Activated T-cell treated with anti-CD3 and anti-CD28 coated beads, Interleukin-2, amount 50 U/mL, for 24 hours (primary cell): Measurements from ENCODE around the gene DUSP19.
"Not testable (repeated sequence)": the region's sequence is repeated elsewhere in the genome, so short reads cannot be mapped to it uniquely, and the experiment has no call there.

ENCODE experiments used
- DNase-seq: peaks from one replicate; pipeline ENCODE4 v3.0.0-alpha.2; 2020
- H3K27ac Mint-ChIP-seq: 2 replicates; pipeline ENCODE4 v1.8.0; 2020; ENCODE audit warnings: mild to moderate bottlenecking, mixed read lengths
- H3K27me3 Mint-ChIP-seq: 2 replicates; pipeline ENCODE4 v1.8.0; 2020; ENCODE audit warnings: mixed read lengths
- H3K36me3 Mint-ChIP-seq: 2 replicates; pipeline ENCODE4 v1.8.0; 2020; ENCODE audit warnings: low read depth, mixed read lengths
- H3K4me1 Mint-ChIP-seq: 2 replicates; pipeline ENCODE4 v1.8.0; 2020; ENCODE audit warnings: low read depth, mixed read lengths
- H3K4me3 Mint-ChIP-seq: 2 replicates; pipeline ENCODE4 v1.8.0; 2020; ENCODE audit warnings: mild to moderate bottlenecking, moderate library complexity, mixed read lengths
- H3K9me3 Mint-ChIP-seq: 2 replicates; pipeline ENCODE4 v1.8.0; 2020; ENCODE audit warnings: mixed read lengths

The DUSP19 gene

DNA sequence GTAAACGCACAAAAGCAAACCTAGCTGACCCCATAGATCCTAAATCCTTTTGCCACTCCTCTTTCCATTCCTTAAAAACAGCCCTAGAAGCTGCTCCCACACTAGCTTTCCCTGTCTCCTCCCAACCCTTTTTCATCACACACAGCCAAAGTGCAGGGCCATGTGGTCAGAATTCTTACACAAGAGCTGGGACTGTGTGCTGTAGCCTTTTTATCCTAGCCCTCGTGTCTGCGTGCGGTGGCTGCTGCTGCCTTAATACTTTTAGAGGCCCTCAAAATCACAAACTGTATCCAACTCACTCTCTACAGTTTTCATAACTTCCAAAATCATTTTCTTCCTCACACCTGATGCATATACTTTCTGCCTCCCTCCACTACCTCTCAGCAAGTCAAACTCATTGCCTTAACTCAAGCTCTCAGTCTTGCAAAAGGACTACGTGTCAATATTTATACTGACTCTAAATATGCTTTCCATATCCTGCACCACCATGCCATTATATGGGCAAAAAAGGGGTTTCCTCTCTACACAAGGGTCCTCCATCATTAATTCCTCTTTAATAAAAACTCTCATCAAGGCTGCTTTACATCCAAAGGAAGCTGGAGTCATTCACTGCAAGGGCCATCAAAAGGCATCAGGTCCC, 30.9 kb upstream of the DUSP19 start:
- not testable (repeated sequence) for H3K27ac Mint-ChIP-seq, H3K4me1 Mint-ChIP-seq, H3K36me3 Mint-ChIP-seq, DNase-seq, H3K9me3 Mint-ChIP-seq, H3K4me3 Mint-ChIP-seq
- H3K27me3 Mint-ChIP-seq = peaks cover 47% of the 10 kb centered on the region

DNA sequence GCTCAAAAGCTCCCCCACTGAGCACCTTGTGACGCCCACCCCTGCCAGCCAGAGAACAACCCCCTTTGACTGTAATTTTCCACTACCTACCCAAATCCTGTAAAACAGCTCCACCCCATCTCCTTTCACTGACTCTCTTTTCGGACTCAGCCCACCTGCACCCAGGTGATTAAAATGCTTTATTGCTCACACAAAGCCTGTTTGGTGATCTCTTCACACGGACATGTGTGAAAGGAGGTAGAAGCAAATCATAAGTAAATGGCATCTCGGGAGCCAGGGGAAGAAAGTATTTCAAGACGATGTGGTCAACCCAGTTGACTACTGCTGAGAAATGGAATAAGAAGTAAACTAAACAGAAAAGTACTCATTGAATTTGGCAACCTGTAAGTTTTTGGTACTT, 29.1 kb upstream of the DUSP19 start:
- Mint-ChIP-seq H3K4me3 (no peak overlapping the region), H3K27ac (no peak overlapping the region), H3K27me3 (peaks cover 50% of the 10 kb centered on the region)

DNA sequence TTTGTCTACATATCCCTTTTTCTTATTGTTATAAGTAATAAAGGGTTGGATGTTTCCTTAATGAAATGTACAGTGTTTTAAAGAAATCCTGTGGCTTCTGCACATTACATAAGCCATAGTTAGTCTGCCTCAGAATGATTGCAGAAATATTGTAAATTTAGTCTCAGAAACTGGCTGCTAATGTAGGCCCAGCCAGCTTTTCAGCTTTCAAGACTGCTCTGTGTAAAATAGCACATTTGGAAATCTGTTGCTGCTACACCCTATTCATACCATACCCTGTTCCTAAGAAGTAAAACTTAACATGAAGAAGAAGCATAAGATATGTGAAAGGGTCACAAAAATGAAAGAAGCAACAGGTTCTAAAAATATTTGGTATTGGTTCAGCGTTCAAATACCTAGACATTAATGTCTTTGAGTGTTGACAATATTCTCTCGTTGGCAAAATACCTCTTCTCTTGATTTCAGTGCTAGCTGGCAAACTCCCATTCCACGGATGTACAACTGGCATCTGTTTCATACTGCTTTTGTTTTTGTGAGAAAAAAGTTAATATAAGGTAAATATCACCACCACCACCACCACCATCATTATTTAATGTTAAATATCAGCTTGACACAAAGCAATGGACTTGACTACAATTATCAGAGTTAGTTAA, 21.1 kb upstream of the DUSP19 start:
- no peak overlapping the region for H3K4me3 Mint-ChIP-seq
- H3K4me1 Mint-ChIP-seq = peaks cover 5% of the 10 kb centered on the region
- peaks cover 54% of the 10 kb centered on the region for H3K27me3 Mint-ChIP-seq
- no peaks in the 10 kb centered on the region for H3K9me3 Mint-ChIP-seq
- no peak for DNase-seq
- H3K36me3 Mint-ChIP-seq = no peaks in the 10 kb centered on the region
- H3K27ac Mint-ChIP-seq = no peak overlapping the region

More for the DNA sequence above, 29.1 kb upstream of the DUSP19 start:
- Mint-ChIP-seq H3K4me1 (no peaks in the 10 kb centered on the region), H3K36me3 (no peaks in the 10 kb centered on the region), H3K9me3 (no peaks in the 10 kb centered on the region)
- no peak for DNase-seq

DNA sequence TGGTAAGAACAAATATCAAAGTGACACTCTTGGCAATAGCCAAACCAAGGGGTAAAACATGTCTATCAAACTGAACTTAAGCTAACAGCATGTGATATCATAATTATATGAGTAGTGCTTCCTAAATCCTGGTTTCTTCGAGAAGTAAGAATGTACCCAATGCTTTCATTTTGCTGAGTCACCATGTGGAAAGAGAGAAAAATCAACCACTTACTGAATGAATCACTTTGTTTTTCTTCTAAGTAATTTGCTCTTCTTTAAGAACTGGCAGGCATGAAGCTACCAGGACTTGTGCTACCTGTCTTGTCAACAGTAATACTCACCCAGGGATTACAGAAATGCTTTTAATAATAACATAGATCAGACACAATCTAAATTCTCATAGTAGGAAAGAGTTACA, 19.0 kb upstream of the DUSP19 start:
- no peaks in the 10 kb centered on the region for H3K9me3 Mint-ChIP-seq
- H3K36me3 Mint-ChIP-seq = no peaks in the 10 kb centered on the region
- peaks cover 49% of the 10 kb centered on the region for H3K27me3 Mint-ChIP-seq
- no peak overlapping the region for H3K4me3 Mint-ChIP-seq
- no peak overlapping the region for H3K27ac Mint-ChIP-seq
- no peak for DNase-seq
- H3K4me1 Mint-ChIP-seq = peaks cover 5% of the 10 kb centered on the region

DNA sequence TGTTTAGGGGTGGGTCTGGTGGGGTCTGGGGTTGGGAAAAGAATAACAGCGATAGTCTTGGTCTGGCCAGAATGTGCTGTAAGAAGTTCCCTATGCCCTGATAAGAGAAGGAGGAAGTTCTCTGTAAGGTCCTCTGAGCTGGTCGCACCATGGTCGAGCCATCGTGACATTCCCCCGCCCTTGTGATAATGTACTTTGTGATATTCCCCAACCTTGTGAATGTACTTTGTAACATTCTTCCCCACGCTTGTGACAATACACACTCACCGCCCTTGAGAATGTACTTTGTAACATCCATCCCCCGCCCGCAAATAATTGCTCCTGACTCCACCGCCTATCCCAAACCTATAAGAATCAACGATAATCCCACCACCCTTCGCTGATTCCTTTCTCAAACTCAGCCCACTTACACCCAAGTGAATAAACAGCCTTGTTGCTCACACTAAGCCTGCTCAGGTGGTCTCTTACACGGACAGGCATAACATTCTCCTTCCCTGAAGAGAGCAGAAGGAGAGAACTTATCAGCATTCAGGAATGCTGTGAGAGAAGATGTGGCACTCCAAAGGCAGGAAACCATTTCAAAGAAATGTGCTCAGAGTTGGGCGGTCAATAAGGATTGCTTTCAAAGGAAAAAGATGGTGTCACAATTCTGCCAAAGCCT, 17.8 kb upstream of the DUSP19 start:
- H3K36me3 Mint-ChIP-seq = no peaks in the 10 kb centered on the region
- peaks cover 5% of the 10 kb centered on the region for H3K4me1 Mint-ChIP-seq
- H3K27me3 Mint-ChIP-seq = peaks cover 50% of the 10 kb centered on the region
- DNase-seq = no peak
- no peak overlapping the region for H3K4me3 Mint-ChIP-seq
- no peaks in the 10 kb centered on the region for H3K9me3 Mint-ChIP-seq
- H3K27ac Mint-ChIP-seq = no peak overlapping the region

DNA sequence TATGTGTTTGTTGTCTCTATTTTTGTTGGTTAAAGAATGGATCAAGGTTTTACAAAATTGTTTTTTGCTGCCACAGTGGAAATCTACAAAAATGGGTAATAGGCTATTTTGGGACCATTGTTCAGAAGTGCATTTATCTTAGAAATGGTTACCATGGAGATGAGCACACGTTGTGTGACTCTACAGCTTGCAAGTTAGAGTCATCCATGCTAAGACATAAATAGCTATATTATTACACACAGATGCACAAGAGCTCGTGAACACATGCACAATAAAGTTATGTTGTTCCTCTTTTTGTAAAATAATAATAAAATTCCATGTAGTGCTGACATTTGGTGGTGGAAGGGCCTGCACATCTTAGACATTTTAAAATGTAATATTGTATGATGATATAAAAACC, 15.5 kb upstream of the DUSP19 start:
- no peak overlapping the region for H3K4me3 Mint-ChIP-seq
- no peak for DNase-seq
- no peak overlapping the region for H3K27ac Mint-ChIP-seq
- H3K4me1 Mint-ChIP-seq = peaks cover 5% of the 10 kb centered on the region
- H3K36me3 Mint-ChIP-seq = no peaks in the 10 kb centered on the region
- no peaks in the 10 kb centered on the region for H3K9me3 Mint-ChIP-seq
- H3K27me3 Mint-ChIP-seq = peaks cover 45% of the 10 kb centered on the region

DNA sequence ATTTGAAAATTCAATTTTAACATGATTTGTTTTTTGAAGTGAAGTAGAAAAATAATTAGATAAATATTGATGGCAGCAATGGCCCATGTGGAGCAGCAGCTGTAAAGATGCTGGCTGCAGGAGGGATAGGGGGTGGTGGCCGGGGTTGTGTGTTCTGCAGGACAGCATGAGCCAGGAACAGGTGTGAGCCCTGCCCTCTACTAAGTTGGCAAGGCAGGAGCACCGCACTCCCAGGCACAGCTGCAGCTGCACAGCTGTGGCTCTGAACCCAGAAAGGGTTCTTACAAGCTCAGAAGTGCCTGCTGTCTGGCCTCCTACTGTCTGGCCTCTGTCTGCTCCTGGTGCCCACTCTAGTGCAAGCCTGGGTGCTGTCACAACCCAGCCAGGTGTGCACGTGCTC, 10.0 kb upstream of the DUSP19 start:
- Mint-ChIP-seq H3K36me3 (no peaks in the 10 kb centered on the region), H3K9me3 (no peaks in the 10 kb centered on the region), H3K4me1 (no peaks in the 10 kb centered on the region), H3K27ac (no peak overlapping the region), H3K4me3 (no peak overlapping the region), H3K27me3 (peaks cover 40% of the 10 kb centered on the region)
- no peak for DNase-seq

DNA sequence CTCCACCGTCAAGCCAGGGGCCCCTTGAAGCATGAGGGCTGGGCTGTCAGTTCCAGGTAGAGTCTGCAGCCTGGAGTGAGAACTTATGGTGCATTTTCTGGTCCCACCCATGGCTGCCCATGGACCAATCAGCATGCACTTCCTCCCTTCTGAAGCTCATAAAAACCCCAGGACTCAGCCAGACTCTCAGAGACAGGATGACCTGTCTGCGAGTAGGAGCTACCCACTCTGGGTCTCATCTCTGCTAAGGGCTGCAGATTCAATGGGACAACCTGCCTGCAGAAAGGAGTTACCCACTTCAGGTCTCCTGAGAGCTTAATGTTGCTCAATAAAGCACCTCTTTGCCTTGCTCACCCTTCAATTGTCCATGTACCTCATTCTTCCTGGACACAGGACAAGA, 9.4 kb upstream of the DUSP19 start:
- DNase-seq = no peak
- Mint-ChIP-seq H3K27ac (no peak overlapping the region), H3K4me1 (no peaks in the 10 kb centered on the region), H3K36me3 (no peaks in the 10 kb centered on the region), H3K27me3 (peaks cover 37% of the 10 kb centered on the region), H3K4me3 (no peak overlapping the region), H3K9me3 (no peaks in the 10 kb centered on the region)

DNA sequence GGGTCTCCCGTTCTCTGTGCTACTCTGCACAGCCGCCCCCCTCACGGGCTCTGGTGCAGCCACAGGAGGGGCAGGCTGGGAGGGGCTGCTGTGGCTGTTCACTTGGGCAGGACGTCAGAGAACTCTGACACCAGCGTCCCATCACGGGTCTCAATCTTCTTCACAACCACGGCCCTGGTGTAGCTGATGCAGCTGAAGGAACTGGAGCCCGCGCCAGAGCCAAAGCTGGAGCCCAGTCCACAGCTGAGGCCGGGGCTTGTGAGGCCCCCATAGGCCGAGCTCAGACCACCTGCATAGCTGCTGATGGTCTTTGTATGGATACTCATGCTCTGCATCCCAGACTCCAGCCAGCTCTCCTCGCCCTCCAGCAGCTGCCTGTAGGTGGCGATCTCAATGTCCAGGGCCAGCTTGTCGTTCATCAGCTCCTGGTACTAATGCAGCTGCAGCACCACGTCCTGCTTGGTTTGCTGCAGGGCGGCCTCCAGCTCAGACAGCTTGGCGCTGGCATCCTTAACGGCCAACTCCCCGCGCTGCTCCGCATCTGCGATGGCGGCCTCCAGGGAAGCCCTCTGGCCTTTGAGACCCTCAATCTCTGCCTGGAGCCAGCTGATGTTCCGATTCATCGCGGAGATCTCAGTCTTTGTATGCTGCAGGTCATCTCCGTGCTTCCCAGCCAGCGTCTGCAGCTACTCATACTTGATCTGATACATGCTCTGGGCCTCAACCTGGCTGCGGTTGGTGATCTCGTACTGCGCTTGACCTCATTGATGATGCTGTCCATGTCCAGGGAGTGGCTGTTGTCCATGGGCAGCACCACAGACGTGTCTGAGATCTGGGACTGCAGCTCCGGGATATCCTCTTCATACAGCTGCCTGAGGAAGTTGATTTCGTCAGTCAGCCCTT, 7.4 kb upstream of the DUSP19 start:
- Mint-ChIP-seq H3K36me3 (no peaks in the 10 kb centered on the region), H3K4me1 (no peaks in the 10 kb centered on the region), H3K27me3 (peaks cover 28% of the 10 kb centered on the region), H3K27ac (no peak overlapping the region), H3K9me3 (no peaks in the 10 kb centered on the region), H3K4me3 (no peak overlapping the region)
- DNase-seq = no peak

DNA sequence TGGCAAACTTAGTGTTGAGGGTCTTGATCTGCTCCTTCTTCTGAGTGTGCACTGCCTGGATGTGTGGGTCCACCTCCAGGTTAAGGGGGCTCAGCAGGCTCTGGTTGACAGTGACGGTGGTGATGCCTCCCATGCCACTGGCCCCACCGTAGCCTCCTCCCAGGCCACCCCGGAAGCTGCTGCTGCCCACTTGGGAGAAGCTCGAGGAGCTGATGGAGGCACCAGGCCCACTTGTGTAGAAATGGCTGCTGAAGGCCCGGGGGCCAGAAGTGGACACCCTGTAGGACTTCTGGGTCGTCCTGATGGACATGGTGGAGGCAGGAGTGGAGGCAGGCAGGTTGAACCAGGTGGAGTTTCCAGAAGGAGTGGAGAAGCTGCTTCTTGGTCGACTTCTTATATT, 6.4 kb upstream of the DUSP19 start:
- DNase-seq = no peak
- Mint-ChIP-seq H3K4me3 (no peak overlapping the region), H3K9me3 (no peaks in the 10 kb centered on the region), H3K27ac (no peak overlapping the region), H3K4me1 (no peaks in the 10 kb centered on the region), H3K27me3 (peaks cover 23% of the 10 kb centered on the region), H3K36me3 (no peaks in the 10 kb centered on the region)

DNA sequence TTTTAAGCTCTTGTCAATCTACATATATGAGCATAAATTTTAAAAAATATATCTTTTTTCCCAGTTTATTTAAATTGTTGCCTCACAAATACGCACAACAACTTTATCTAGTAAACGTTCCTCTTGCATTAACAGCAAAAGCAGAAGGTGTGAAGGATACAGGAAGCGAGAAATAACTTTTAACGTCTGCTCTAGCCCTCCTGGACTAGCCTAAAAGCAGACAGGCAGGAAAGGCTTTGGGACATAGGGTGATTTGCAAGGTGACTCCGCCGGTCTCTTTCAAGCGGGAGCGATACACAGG, 434 bp upstream of the DUSP19 start:
- Mint-ChIP-seq H3K4me1 (peaks cover 17% of the 10 kb centered on the region), H3K27ac (peak overlapping the region; percentile 62), H3K27me3 (peaks cover 4% of the 10 kb centered on the region), H3K4me3 (peak overlapping the region; percentile 87), H3K36me3 (peaks cover 2% of the 10 kb centered on the region), H3K9me3 (no peaks in the 10 kb centered on the region)
- no peak for DNase-seq

DNA sequence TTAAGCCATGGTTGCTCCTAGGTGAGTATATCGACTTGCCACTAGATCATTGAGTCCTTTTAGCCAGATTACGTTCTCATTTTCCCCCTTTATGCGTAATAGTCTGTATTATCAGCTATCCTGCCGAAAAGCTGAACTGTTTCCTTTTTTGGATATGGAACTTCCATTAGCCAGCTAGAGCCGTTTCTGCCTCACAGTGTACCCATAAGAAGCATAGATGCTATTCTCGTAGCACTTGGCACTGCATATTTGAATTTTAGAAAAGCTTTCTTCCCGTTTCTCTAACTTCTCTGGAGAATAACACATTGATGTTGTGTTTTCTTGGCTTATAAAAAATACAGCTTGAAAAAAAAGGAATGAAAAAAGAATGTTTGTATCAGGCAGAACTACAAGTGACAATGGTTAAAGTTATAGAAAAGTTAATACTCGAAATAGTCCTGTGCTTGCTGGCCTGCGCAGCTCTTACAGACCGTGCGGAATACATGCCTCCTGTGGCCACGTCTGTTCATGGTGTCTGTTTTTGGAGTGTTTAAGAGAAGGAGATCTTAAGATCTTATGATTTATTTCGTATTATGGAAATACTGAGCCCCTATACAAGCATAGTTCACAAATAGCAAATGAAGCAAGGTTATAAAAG, 710 bp downstream of the DUSP19 start:
- no peak for DNase-seq
- H3K27me3 Mint-ChIP-seq = peaks cover 4% of the 10 kb centered on the region
- H3K9me3 Mint-ChIP-seq = no peaks in the 10 kb centered on the region
- H3K36me3 Mint-ChIP-seq = peaks cover 2% of the 10 kb centered on the region
- peak overlapping the region; percentile 62 for H3K27ac Mint-ChIP-seq
- H3K4me3 Mint-ChIP-seq = peak overlapping the region; percentile 87
- peaks cover 17% of the 10 kb centered on the region for H3K4me1 Mint-ChIP-seq

DNA sequence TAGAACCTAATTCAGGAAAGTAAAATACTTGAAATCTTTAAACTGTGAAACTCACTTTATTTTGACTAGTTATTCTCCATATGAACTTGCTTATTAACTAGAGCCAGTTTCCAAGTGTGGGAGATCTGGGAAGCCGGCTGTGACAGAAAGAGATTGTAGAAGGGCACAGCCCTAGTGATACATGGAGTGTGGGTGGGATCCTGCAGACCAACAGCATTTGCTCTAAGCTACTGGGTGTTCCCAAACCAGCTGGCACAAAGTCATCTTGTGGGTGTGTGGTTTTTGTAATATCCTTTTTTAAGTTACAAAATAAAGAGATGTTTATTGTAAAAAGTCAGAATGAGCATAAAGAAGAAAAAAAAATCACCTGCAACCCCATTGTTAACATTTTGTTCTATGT, 3.4 kb downstream of the DUSP19 start:
- Mint-ChIP-seq H3K27me3 (peaks cover 4% of the 10 kb centered on the region), H3K27ac (no peak overlapping the region), H3K36me3 (peaks cover 2% of the 10 kb centered on the region), H3K9me3 (no peaks in the 10 kb centered on the region), H3K4me3 (no peak overlapping the region), H3K4me1 (peaks cover 17% of the 10 kb centered on the region)
- DNase-seq = no peak

DNA sequence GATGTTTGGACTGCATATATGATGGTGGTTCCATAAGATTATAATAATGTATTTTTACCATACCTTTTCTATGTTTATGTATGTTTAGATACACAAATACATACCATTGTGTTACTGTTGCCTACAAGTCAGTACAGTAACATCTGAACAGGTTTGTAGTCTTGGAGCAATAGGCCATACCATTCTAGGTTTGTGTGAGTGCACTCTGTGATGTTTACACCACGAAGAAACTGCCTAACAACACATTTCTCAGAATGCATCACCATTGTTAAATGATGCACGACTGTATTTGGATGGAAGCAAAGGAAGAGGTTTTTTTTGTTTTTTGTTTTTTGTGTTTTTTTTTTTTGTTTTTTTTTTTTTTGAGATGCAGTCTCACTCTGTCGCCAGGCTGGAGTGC, 9.5 kb downstream of the DUSP19 start:
- H3K4me3 Mint-ChIP-seq = no peak overlapping the region

More for the DNA sequence above, 9.5 kb downstream of the DUSP19 start:
- no peaks in the 10 kb centered on the region for H3K4me1 Mint-ChIP-seq
- DNase-seq = no peak
- H3K36me3 Mint-ChIP-seq = no peaks in the 10 kb centered on the region
- no peaks in the 10 kb centered on the region for H3K9me3 Mint-ChIP-seq
- H3K27me3 Mint-ChIP-seq = no peaks in the 10 kb centered on the region
- no peak overlapping the region for H3K27ac Mint-ChIP-seq
